ENCODE data around the gene KLK13.
A peak's percentile ranks its signal among the peaks of the same experiment; 100 is the strongest.

KLK13 gene

GRCh38 chr19:51018745-51019543 is 45.9 kb downstream of the KLK13 start:
- peak overlapping the region in 1 of 2 donors; percentile 19 for H3K4me3 ChIP-seq (replicated peaks in 1 of 2; ENCODE audit: low read depth in 2 of 2, low read length in 2 of 2)
- TF ChIP-seq CTCF (IDR thresholded peaks at IDR 0.05; ENCODE audit: low read depth, low read length), result no peak
- DNase-seq (ENCODE audit: low read depth in 2 of 2), result peak in 1 of 2 donors; percentile 44

GRCh38 chr19:51016798-51017683 is 47.9 kb downstream of the KLK13 start:
- DNase-seq (ENCODE audit: low read depth in 2 of 2), result peak; percentile 49 to 61
- H3K4me3 ChIP-seq (replicated peaks in 1 of 2; ENCODE audit: low read depth in 2 of 2, low read length in 2 of 2), result peak overlapping the region in 1 of 2 donors; percentile 25
- TF ChIP-seq CTCF (IDR thresholded peaks at IDR 0.05; ENCODE audit: low read depth, low read length), result peak; percentile 66

GRCh38 chr19:51015691-51016267 is 49.1 kb downstream of the KLK13 start:
- DNase-seq (ENCODE audit: low read depth in 2 of 2), result no peak
- no peak for TF ChIP-seq CTCF (IDR thresholded peaks at IDR 0.05; ENCODE audit: low read depth, low read length)
- H3K4me3 ChIP-seq (replicated peaks in 1 of 2; ENCODE audit: low read depth in 2 of 2, low read length in 2 of 2), result no peak overlapping the region

GRCh38 chr19:51014242-51014641 is 50.6 kb downstream of the KLK13 start:
- no peak for TF ChIP-seq CTCF (IDR thresholded peaks at IDR 0.05; ENCODE audit: low read depth, low read length)
- DNase-seq (ENCODE audit: low read depth in 2 of 2), result no peak
- H3K4me3 ChIP-seq (replicated peaks in 1 of 2; ENCODE audit: low read depth in 2 of 2, low read length in 2 of 2), result no peak overlapping the region

- no peak for TF ChIP-seq CTCF (IDR thresholded peaks at IDR 0.05; ENCODE audit: low read depth, low read length)
- H3K4me3 ChIP-seq (replicated peaks in 1 of 2; ENCODE audit: low read depth in 2 of 2, low read length in 2 of 2), result no peak overlapping the region
- no peak for DNase-seq (ENCODE audit: low read depth in 2 of 2)
Measured at GRCh38 chr19:51012661-51013190, 52.2 kb downstream of the KLK13 start.

- TF ChIP-seq CTCF (IDR thresholded peaks at IDR 0.05; ENCODE audit: low read depth, low read length), result no peak
- no peak for DNase-seq (ENCODE audit: low read depth in 2 of 2)
- H3K4me3 ChIP-seq (replicated peaks in 1 of 2; ENCODE audit: low read depth in 2 of 2, low read length in 2 of 2), result no peak overlapping the region
Measured at GRCh38 chr19:51010066-51010795, 54.7 kb downstream of the KLK13 start.

Data from cardiac fibroblast (primary cell).